Osteoblast (primary cell): Measurements from ENCODE around the gene DDX20. TPM values are rescaled to one million over a fixed set of nuclear protein-coding genes. Genes with fewer than 3 reads are reported as not detected.

ENCODE experiments used
- DNase-seq: peaks from one replicate; pipeline ENCODE4 v3.0.0; 2011; ENCODE audit warnings: low spot score, mixed read lengths; ENCODE audit not compliant: insufficient read length; ENCODE audit errors: missing footprints
- H2AFZ ChIP-seq: 2 replicates; pipeline ENCODE4 v1.6.0; 2011; ENCODE audit warnings: mild to moderate bottlenecking, low read length
- H3K27ac ChIP-seq: 2 replicates; pipeline ENCODE4 v1.5.1; 2011; ENCODE audit warnings: mild to moderate bottlenecking, low read depth, low read length, moderate library complexity
- H3K27me3 ChIP-seq: 2 replicates; pipeline ENCODE4 v1.6.0; 2012; ENCODE audit warnings: mild to moderate bottlenecking, control low read depth, inconsistent platforms, low read length, moderate library complexity; ENCODE audit not compliant: insufficient read depth
- H3K36me3 ChIP-seq: 2 replicates; pipeline ENCODE4 v1.5.1; 2011; ENCODE audit warnings: mild to moderate bottlenecking, low read length, control low read depth, moderate library complexity; ENCODE audit not compliant: insufficient read depth
- H3K4me1 ChIP-seq: 2 replicates; pipeline ENCODE4 v1.5.1; 2011; ENCODE audit warnings: mild to moderate bottlenecking, low read length, control low read depth, moderate library complexity; ENCODE audit not compliant: insufficient read depth
- H3K4me2 ChIP-seq: 2 replicates; pipeline ENCODE4 v1.6.0; 2011; ENCODE audit warnings: mild to moderate bottlenecking, low read length; ENCODE audit not compliant: insufficient read depth
- H3K4me3 ChIP-seq: fragments of 200-600 bp; sonication (generic); 3 replicates; pipeline ENCODE4 v1.5.1; 2012; ENCODE audit warnings: mild to moderate bottlenecking, low read length, inconsistent platforms; ENCODE audit not compliant: insufficient read depth
- H3K79me2 ChIP-seq: 2 replicates; pipeline ENCODE4 v1.6.0; 2012; ENCODE audit warnings: mild to moderate bottlenecking, low read length, control low read depth, inconsistent platforms; ENCODE audit not compliant: insufficient read depth
- H3K9me3 ChIP-seq: 2 replicates; pipeline ENCODE4 v1.5.1; 2011; ENCODE audit warnings: low read depth, low read length, control low read depth
- H4K20me1 ChIP-seq: 2 replicates; pipeline ENCODE4 v1.6.0; 2012; ENCODE audit warnings: mild to moderate bottlenecking, low read length, control low read depth; ENCODE audit not compliant: insufficient read depth
- CTCF ChIP-seq: IDR thresholded peaks from 2 replicates; pipeline ENCODE4 v1.5.1; 2011; ENCODE audit warnings: mild to moderate bottlenecking, low read depth, low read length, moderate library complexity; ENCODE audit errors: extremely low read depth
- small RNA-seq: library from RNA; depleted of rRNA; stranded (forward); fragments of <200 nt; gene quantifications from one replicate; pipeline ENCODE3, GENCODE V24; 2012
- total RNA-seq: library from RNA; depleted of rRNA; stranded (reverse); fragments of >200 nt; gene quantifications from 2 replicates; pipeline ENCODE4 v1.2.3, GENCODE V29; 2012

Gene DDX20
- total RNA-seq, 1 donor, result 15.6 TPM

GRCh38 chr1:111814642-111815041, 58.9 kb downstream of the DDX20 start:
- Histone ChIP-seq H3K4me2 (no peak overlapping the region), H3K27ac (no peak overlapping the region), H3K9me3 (no peaks in the 10 kb centered on the region), H4K20me1 (no peaks in the 10 kb centered on the region), H3K79me2 (no peaks in the 10 kb centered on the region), H2AFZ (no peak overlapping the region), H3K4me3 (no peak overlapping the region), H3K36me3 (no peaks in the 10 kb centered on the region), H3K27me3 (no peaks in the 10 kb centered on the region), H3K4me1 (no peaks in the 10 kb centered on the region)
- no peak for DNase-seq
- TF ChIP-seq CTCF, result no peak

Small RNA genes lying within 50 kb of the gene (small RNA-seq; reads per million reads assigned to genes)
- gene INKA2, result 0.37 reads per million

Other genes with a start within 250 kb of the DDX20 start
- 17.0 and 19.7 TPM in 2 replicates for gene RAP1A, start 136.1 kb upstream of the DDX20 start, total RNA-seq
- 3.5 and 3.6 TPM in 2 replicates for gene INKA2, start 16.5 kb upstream of the DDX20 start, total RNA-seq
- gene KCND3, start 233.8 kb downstream of the DDX20 start, total RNA-seq, result 3.6 and 6.5 TPM in 2 replicates